ENCODE data around the gene TRIM7. TPM values are rescaled to one million over a fixed set of nuclear protein-coding genes. Genes with fewer than 3 reads are reported as not detected.

TRIM7 gene
- polyA plus RNA-seq, 1 donor from 2014 or later, result 2.1 TPM

DNA sequence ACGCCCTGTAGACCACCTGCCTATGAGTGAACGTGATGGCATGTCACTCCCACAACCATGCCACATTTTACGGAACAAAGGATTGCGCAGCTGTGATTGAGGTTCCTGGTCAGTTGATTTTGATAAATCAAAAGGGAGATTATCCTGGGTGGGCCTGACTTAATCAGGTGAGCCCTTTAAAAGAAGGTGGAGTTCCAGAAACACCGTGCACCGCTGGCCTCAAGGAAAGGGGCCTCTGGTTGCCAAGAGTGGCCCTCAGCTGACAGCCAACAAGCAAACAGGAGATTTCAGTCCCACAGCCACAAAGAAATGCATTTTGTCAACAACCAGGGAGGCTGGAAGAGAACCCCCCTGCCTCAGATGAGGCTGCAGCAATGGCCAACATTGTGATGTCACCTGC, 19.0 kb downstream of the TRIM7 start:
- no peak overlapping the region for H3K9ac ChIP-seq (ENCODE audit: low read length)
- TF ChIP-seq TAF1 (IDR thresholded peaks at IDR 0.05; ENCODE audit: low read depth), result no peak
- TF ChIP-seq EP300 (conservative IDR thresholded peaks at IDR 0.05; ENCODE audit: poor library complexity, severe bottlenecking), result no peak
- TF ChIP-seq MXI1 (conservative IDR thresholded peaks at IDR 0.05; ENCODE audit: poor library complexity, severe bottlenecking), result no peak
- TF ChIP-seq, protein P1, sequence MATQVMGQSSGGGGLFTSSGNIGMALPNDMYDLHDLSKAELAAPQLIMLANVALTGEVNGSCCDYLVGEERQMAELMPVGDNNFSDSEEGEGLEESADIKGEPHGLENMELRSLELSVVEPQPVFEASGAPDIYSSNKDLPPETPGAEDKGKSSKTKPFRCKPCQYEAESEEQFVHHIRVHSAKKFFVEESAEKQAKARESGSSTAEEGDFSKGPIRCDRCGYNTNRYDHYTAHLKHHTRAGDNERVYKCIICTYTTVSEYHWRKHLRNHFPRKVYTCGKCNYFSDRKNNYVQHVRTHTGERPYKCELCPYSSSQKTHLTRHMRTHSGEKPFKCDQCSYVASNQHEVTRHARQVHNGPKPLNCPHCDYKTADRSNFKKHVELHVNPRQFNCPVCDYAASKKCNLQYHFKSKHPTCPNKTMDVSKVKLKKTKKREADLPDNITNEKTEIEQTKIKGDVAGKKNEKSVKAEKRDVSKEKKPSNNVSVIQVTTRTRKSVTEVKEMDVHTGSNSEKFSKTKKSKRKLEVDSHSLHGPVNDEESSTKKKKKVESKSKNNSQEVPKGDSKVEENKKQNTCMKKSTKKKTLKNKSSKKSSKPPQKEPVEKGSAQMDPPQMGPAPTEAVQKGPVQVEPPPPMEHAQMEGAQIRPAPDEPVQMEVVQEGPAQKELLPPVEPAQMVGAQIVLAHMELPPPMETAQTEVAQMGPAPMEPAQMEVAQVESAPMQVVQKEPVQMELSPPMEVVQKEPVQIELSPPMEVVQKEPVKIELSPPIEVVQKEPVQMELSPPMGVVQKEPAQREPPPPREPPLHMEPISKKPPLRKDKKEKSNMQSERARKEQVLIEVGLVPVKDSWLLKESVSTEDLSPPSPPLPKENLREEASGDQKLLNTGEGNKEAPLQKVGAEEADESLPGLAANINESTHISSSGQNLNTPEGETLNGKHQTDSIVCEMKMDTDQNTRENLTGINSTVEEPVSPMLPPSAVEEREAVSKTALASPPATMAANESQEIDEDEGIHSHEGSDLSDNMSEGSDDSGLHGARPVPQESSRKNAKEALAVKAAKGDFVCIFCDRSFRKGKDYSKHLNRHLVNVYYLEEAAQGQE (IDR thresholded peaks at IDR 0.05; ENCODE audit: borderline replicate concordance), result no peak
- TF ChIP-seq, protein P2, sequence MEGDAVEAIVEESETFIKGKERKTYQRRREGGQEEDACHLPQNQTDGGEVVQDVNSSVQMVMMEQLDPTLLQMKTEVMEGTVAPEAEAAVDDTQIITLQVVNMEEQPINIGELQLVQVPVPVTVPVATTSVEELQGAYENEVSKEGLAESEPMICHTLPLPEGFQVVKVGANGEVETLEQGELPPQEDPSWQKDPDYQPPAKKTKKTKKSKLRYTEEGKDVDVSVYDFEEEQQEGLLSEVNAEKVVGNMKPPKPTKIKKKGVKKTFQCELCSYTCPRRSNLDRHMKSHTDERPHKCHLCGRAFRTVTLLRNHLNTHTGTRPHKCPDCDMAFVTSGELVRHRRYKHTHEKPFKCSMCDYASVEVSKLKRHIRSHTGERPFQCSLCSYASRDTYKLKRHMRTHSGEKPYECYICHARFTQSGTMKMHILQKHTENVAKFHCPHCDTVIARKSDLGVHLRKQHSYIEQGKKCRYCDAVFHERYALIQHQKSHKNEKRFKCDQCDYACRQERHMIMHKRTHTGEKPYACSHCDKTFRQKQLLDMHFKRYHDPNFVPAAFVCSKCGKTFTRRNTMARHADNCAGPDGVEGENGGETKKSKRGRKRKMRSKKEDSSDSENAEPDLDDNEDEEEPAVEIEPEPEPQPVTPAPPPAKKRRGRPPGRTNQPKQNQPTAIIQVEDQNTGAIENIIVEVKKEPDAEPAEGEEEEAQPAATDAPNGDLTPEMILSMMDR (IDR thresholded peaks at IDR 0.05; ENCODE audit: poor library complexity, severe bottlenecking), result no peak
- no peak for TF ChIP-seq EZH2 (IDR thresholded peaks at IDR 0.05; ENCODE audit: borderline replicate concordance, insufficient read depth, low read length, poor library complexity, severe bottlenecking)
- no peak for TF ChIP-seq RAD21 (conservative IDR thresholded peaks at IDR 0.05)
- TF ChIP-seq POLR2AphosphoS5 (IDR thresholded peaks at IDR 0.05), result no peak
- TF ChIP-seq SMC3 (conservative IDR thresholded peaks at IDR 0.05; ENCODE audit: poor library complexity), result no peak
- H3F3A ChIP-seq (ENCODE audit: insufficient read depth, low read length, poor library complexity, severe bottlenecking), result peaks cover 6% of the 10 kb centered on the region
- no peak overlapping the region for H3K4me2 ChIP-seq (ENCODE audit: low read length)
- no peak overlapping the region for H3K4me3 ChIP-seq (ENCODE audit: low read length)
- no peak overlapping the region for H2AFZ ChIP-seq (ENCODE audit: low read depth, low read length)
- H3K9me3 ChIP-seq (ENCODE audit: low read length), result no peaks in the 10 kb centered on the region
- H3K27ac ChIP-seq (ENCODE audit: low read length), result no peak overlapping the region
- no peaks in the 10 kb centered on the region for H3K9me2 ChIP-seq (ENCODE audit: insufficient read depth, low read length)
- no peaks in the 10 kb centered on the region for H3K27me3 ChIP-seq (ENCODE audit: insufficient read depth, low read depth, low read length)
- H3K79me2 ChIP-seq (replicated peaks; ENCODE audit: insufficient read depth, low read length), result no peaks in the 10 kb centered on the region
- no peaks in the 10 kb centered on the region for H3K36me3 ChIP-seq (ENCODE audit: insufficient read depth, low read length)
- no peaks in the 10 kb centered on the region for H4K20me1 ChIP-seq (ENCODE audit: insufficient read depth)

DNA sequence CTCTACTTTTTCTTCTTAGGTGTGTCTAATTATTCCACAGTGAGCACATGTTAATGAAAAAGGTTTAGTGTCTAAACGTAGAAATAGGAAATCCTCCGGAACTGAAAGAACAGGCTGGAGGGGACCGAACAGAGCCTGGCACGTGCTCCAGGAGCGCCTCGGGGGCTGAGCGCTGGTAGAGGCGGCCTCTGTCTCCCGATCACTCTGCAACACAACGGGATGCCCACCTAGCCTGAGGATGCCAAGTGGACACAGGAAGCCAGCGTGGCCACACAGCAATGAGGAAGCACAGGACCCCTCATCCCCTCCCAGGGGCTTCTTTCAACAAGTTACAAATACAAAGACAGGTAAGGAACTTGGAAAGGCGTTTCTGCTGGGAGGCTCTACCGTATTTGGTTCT, 19.4 kb downstream of the TRIM7 start:
- Histone ChIP-seq H3K4me3 (ENCODE audit: low read length) (no peak overlapping the region), H3K9me3 (ENCODE audit: low read length) (no peaks in the 10 kb centered on the region), H4K20me1 (ENCODE audit: insufficient read depth) (no peaks in the 10 kb centered on the region)

More for the DNA sequence above, 19.4 kb downstream of the TRIM7 start:
- Histone ChIP-seq H3K9me2 (ENCODE audit: insufficient read depth, low read length) (no peaks in the 10 kb centered on the region), H3F3A (ENCODE audit: insufficient read depth, low read length, poor library complexity, severe bottlenecking) (peaks cover 2% of the 10 kb centered on the region), H3K4me2 (ENCODE audit: low read length) (no peak overlapping the region), H3K27me3 (ENCODE audit: insufficient read depth, low read depth, low read length) (no peaks in the 10 kb centered on the region), H2AFZ (ENCODE audit: low read depth, low read length) (no peak overlapping the region), H3K27ac (ENCODE audit: low read length) (no peak overlapping the region), H3K9ac (ENCODE audit: low read length) (no peak overlapping the region), H3K36me3 (ENCODE audit: insufficient read depth, low read length) (no peaks in the 10 kb centered on the region), H3K79me2 (replicated peaks; ENCODE audit: insufficient read depth, low read length) (no peaks in the 10 kb centered on the region)
- no peak for TF ChIP-seq SMC3 (conservative IDR thresholded peaks at IDR 0.05; ENCODE audit: poor library complexity)
- no peak for TF ChIP-seq MXI1 (conservative IDR thresholded peaks at IDR 0.05; ENCODE audit: poor library complexity, severe bottlenecking)
- TF ChIP-seq, protein P1 (IDR thresholded peaks at IDR 0.05; ENCODE audit: borderline replicate concordance), result no peak
- no peak for TF ChIP-seq EZH2 (IDR thresholded peaks at IDR 0.05; ENCODE audit: borderline replicate concordance, insufficient read depth, low read length, poor library complexity, severe bottlenecking)
- TF ChIP-seq RAD21 (conservative IDR thresholded peaks at IDR 0.05), result no peak
- TF ChIP-seq EP300 (conservative IDR thresholded peaks at IDR 0.05; ENCODE audit: poor library complexity, severe bottlenecking), result no peak
- no peak for TF ChIP-seq POLR2AphosphoS5 (IDR thresholded peaks at IDR 0.05)

All from neural cell (in vitro differentiated cells).